BLaER1 treated with 17β-estradiol and CSF1 and Interleukin-3, amounts not matched to agents 10 nM and 100 nM (cell line): ENCODE data around the gene UIMC1.

Experiments
- H3K27ac ChIP-seq, 11 experiments: shearing (Covaris generic); formaldehyde crosslinking; 2 replicates each; pipeline ENCODE4 v1.8.1; 2022
- H3K27me3 ChIP-seq, 11 experiments: shearing (Covaris generic); formaldehyde crosslinking; 2 replicates each; pipeline ENCODE4 v1.8.1; 2022
- H3K36me3 ChIP-seq, 11 experiments: shearing (Covaris generic); formaldehyde crosslinking; 2 replicates each; pipeline ENCODE4 v1.8.1; 2022
- H3K4me1 ChIP-seq, 10 experiments: shearing (Covaris generic); formaldehyde crosslinking; 2 replicates each; pipeline ENCODE4 v1.8.1; 2022
- H3K4me2 ChIP-seq, 11 experiments: shearing (Covaris generic); formaldehyde crosslinking; 2 replicates each; pipeline ENCODE4 v1.8.1; 2022
- H3K4me3 ChIP-seq, 10 experiments: shearing (Covaris generic); formaldehyde crosslinking; 2 replicates each; pipeline ENCODE4 v1.8.1; 2022
- H3K9ac ChIP-seq, 11 experiments: shearing (Covaris generic); formaldehyde crosslinking; 2 replicates each; pipeline ENCODE4 v1.8.1; 2022
- H3K9me3 ChIP-seq, 11 experiments: shearing (Covaris generic); formaldehyde crosslinking; replicated peaks in 1 of 11; 2 replicates each; pipeline ENCODE4 v1.8.1; 2022
- H4K20me1 ChIP-seq, 11 experiments: shearing (Covaris generic); formaldehyde crosslinking; 2 replicates each; pipeline ENCODE4 v1.8.1; 2022
- Cebpa-rat ChIP-seq, 11 experiments: shearing (Covaris generic); IDR thresholded peaks; 2 replicates each; pipeline ENCODE4 v1.8.1; 2022

UIMC1 gene

GRCh38 chr5:176941951-176942350, 64.6 kb downstream of the UIMC1 start:
- no peak for TF ChIP-seq Cebpa-rat (IDR thresholded peaks at IDR 0.05)
- Histone ChIP-seq H4K20me1 (peaks cover 4 to 68% (median 40%) of the 10 kb centered on the region in 11 experiments; a peak in 15 of 22 replicates), H3K27me3 (no peaks in the 10 kb centered on the region), H3K36me3 (peaks cover 92 to 100% (median 97%) of the 10 kb centered on the region in 11 experiments), H3K9me3 (no peaks in the 10 kb centered on the region), H3K9ac (no peak overlapping the region), H3K4me1 (no peaks in the 10 kb centered on the region), H3K4me2 (no peak overlapping the region), H3K27ac (no peak overlapping the region), H3K4me3 (no peak overlapping the region)

DNA sequence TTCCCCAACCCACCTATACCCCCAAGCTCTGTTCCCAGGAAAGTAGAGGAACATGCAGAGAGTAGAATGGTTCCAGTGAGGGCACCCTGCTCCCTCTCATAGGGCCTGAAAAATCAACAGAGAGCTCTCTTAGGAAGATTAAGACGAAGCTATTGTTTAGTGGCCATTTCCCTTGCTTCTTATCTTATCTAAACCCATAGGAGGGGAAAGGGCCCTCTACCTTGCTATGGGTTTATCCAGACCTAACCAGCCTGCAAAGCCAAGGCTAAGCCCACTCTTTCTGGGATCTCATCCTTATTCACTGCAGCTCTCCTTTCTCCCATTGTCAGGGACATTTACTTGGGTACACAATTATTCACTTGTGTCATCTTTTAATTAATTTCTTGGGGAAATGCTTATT, 68.1 kb downstream of the UIMC1 start:
- Histone ChIP-seq H3K27ac (no peak overlapping the region), H3K4me2 (no peak overlapping the region), H4K20me1 (peaks cover 0 to 48% (median 28%) of the 10 kb centered on the region in 11 experiments; a peak in 16 of 22 replicates), H3K9ac (no peak overlapping the region), H3K9me3 (no peaks in the 10 kb centered on the region), H3K27me3 (no peaks in the 10 kb centered on the region), H3K36me3 (peaks cover 88 to 100% (median 97%) of the 10 kb centered on the region in 11 experiments), H3K4me1 (no peaks in the 10 kb centered on the region), H3K4me3 (no peak overlapping the region)
- TF ChIP-seq Cebpa-rat (IDR thresholded peaks at IDR 0.05): no peak

GRCh38 chr5:176935017-176935416, 71.6 kb downstream of the UIMC1 start:
- no peaks in the 10 kb centered on the region for H3K9me3 ChIP-seq
- no peak overlapping the region for H3K27ac ChIP-seq
- H3K27me3 ChIP-seq: no peaks in the 10 kb centered on the region
- TF ChIP-seq Cebpa-rat (IDR thresholded peaks at IDR 0.05): no peak
- H3K9ac ChIP-seq: no peak overlapping the region
- no peaks in the 10 kb centered on the region for H3K4me1 ChIP-seq
- H4K20me1 ChIP-seq: peaks cover 0 to 66% (median 29%) of the 10 kb centered on the region in 11 experiments; a peak in 18 of 22 replicates
- H3K36me3 ChIP-seq: peaks cover 90 to 100% (median 98%) of the 10 kb centered on the region in 11 experiments
- H3K4me2 ChIP-seq: no peak overlapping the region
- H3K4me3 ChIP-seq: no peak overlapping the region

GRCh38 chr5:176934309-176934930, 72.2 kb downstream of the UIMC1 start:
- H3K4me1 ChIP-seq: no peaks in the 10 kb centered on the region
- H3K4me3 ChIP-seq: no peak overlapping the region
- no peak for TF ChIP-seq Cebpa-rat (IDR thresholded peaks at IDR 0.05)
- no peaks in the 10 kb centered on the region for H3K9me3 ChIP-seq
- peaks cover 0 to 66% (median 29%) of the 10 kb centered on the region in 11 experiments; a peak in 17 of 22 replicates for H4K20me1 ChIP-seq
- no peaks in the 10 kb centered on the region for H3K27me3 ChIP-seq
- H3K9ac ChIP-seq: no peak overlapping the region
- peaks cover 90 to 100% (median 98%) of the 10 kb centered on the region in 11 experiments for H3K36me3 ChIP-seq
- no peak overlapping the region for H3K4me2 ChIP-seq
- H3K27ac ChIP-seq: no peak overlapping the region

- no peak for TF ChIP-seq Cebpa-rat (IDR thresholded peaks at IDR 0.05)
- Histone ChIP-seq H3K9me3 (no peaks in the 10 kb centered on the region), H3K27ac (no peak overlapping the region), H3K27me3 (no peaks in the 10 kb centered on the region), H3K4me2 (no peak overlapping the region), H3K4me1 (no peaks in the 10 kb centered on the region), H3K4me3 (no peak overlapping the region), H3K9ac (no peak overlapping the region), H4K20me1 (peaks cover 5 to 70% (median 23%) of the 10 kb centered on the region in 11 experiments; a peak in 16 of 22 replicates), H3K36me3 (peaks cover 71 to 100% (median 88%) of the 10 kb centered on the region in 11 experiments)
Observed at GRCh38 chr5:176929654-176930053, 76.9 kb downstream of the UIMC1 start.

- H4K20me1 ChIP-seq: peaks cover 5 to 71% (median 26%) of the 10 kb centered on the region in 11 experiments; a peak in 16 of 22 replicates
- no peak overlapping the region for H3K9ac ChIP-seq
- no peak overlapping the region for H3K4me3 ChIP-seq
- H3K27me3 ChIP-seq: no peaks in the 10 kb centered on the region
- no peak for TF ChIP-seq Cebpa-rat (IDR thresholded peaks at IDR 0.05)
- H3K36me3 ChIP-seq: peaks cover 61 to 99% (median 77%) of the 10 kb centered on the region in 11 experiments
- no peak overlapping the region for H3K27ac ChIP-seq
- H3K9me3 ChIP-seq: no peaks in the 10 kb centered on the region
- no peak overlapping the region for H3K4me2 ChIP-seq
- H3K4me1 ChIP-seq: no peaks in the 10 kb centered on the region
Observed at GRCh38 chr5:176927562-176927961, 79.0 kb downstream of the UIMC1 start.

GRCh38 chr5:176922817-176923216, 83.8 kb downstream of the UIMC1 start:
- Histone ChIP-seq H3K4me2 (no peak overlapping the region), H3K4me1 (no peaks in the 10 kb centered on the region), H3K36me3 (peaks cover 49 to 98% (median 82%) of the 10 kb centered on the region in 11 experiments), H3K9ac (no peak overlapping the region), H3K9me3 (no peaks in the 10 kb centered on the region), H4K20me1 (peaks cover 9 to 79% (median 39%) of the 10 kb centered on the region in 11 experiments; a peak in 13 of 22 replicates), H3K27me3 (no peaks in the 10 kb centered on the region), H3K4me3 (no peak overlapping the region), H3K27ac (no peak overlapping the region)
- TF ChIP-seq Cebpa-rat (IDR thresholded peaks at IDR 0.05): no peak

- no peaks in the 10 kb centered on the region for H3K4me1 ChIP-seq
- H3K36me3 ChIP-seq: peaks cover 53 to 98% (median 82%) of the 10 kb centered on the region in 11 experiments
- no peaks in the 10 kb centered on the region for H3K27me3 ChIP-seq
- H3K4me2 ChIP-seq: no peak overlapping the region
- no peaks in the 10 kb centered on the region for H3K9me3 ChIP-seq
- TF ChIP-seq Cebpa-rat (IDR thresholded peaks at IDR 0.05): no peak
- H3K27ac ChIP-seq: no peak overlapping the region
- no peak overlapping the region for H3K4me3 ChIP-seq
- H4K20me1 ChIP-seq: peaks cover 15 to 79% (median 42%) of the 10 kb centered on the region in 11 experiments; a peak in 16 of 22 replicates
- H3K9ac ChIP-seq: no peak overlapping the region
Observed at GRCh38 chr5:176921714-176922113, 84.9 kb downstream of the UIMC1 start.

DNA sequence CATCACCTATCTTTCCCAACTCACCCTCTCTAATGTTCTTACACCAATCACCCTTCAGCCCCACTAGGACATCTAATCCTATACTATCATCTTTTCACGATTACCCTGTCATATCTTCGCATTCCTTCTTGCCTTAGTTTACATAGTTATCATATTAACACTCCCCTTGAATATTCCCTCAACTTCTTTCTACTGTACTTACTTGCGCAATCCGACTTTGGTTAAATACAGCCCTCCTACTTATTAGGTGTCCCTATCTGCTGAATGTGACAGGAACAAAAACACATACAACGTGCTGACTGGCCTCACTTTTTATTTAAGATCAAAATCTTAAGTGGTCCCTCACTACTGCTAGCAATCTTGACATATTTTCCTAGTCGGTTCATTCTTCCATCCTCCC, 88.0 kb downstream of the UIMC1 start:
- no peak overlapping the region for H3K9ac ChIP-seq
- no peaks in the 10 kb centered on the region for H3K9me3 ChIP-seq
- H3K4me1 ChIP-seq: no peaks in the 10 kb centered on the region
- H3K36me3 ChIP-seq: peaks cover 71 to 100% (median 94%) of the 10 kb centered on the region in 11 experiments
- H4K20me1 ChIP-seq: peaks cover 14 to 84% (median 54%) of the 10 kb centered on the region in 11 experiments; a peak in 18 of 22 replicates
- no peak overlapping the region for H3K27ac ChIP-seq
- no peaks in the 10 kb centered on the region for H3K27me3 ChIP-seq
- no peak overlapping the region for H3K4me3 ChIP-seq
- no peak for TF ChIP-seq Cebpa-rat (IDR thresholded peaks at IDR 0.05)
- no peak overlapping the region for H3K4me2 ChIP-seq

- Histone ChIP-seq H3K4me2 (no peak overlapping the region), H3K36me3 (peaks cover 80 to 100% (median 93%) of the 10 kb centered on the region in 11 experiments), H4K20me1 (peaks cover 14 to 86% (median 55%) of the 10 kb centered on the region in 11 experiments; a peak in 19 of 22 replicates), H3K4me1 (no peaks in the 10 kb centered on the region), H3K9ac (no peak overlapping the region), H3K4me3 (no peak overlapping the region), H3K27ac (no peak overlapping the region), H3K9me3 (no peaks in the 10 kb centered on the region), H3K27me3 (no peaks in the 10 kb centered on the region)
- TF ChIP-seq Cebpa-rat (IDR thresholded peaks at IDR 0.05): no peak
Observed at GRCh38 chr5:176916337-176916736, 90.2 kb downstream of the UIMC1 start.
